NCI-H2227 treated with DMSO at 0.1 percent for 48 hours (cell line): ENCODE results near the gene CAPN6.

Experiments
- DNase-seq: peaks from one replicate; lab custom pipeline; 2025; lab: John Stamatoyannopoulos, UW

The CAPN6 gene

DNA sequence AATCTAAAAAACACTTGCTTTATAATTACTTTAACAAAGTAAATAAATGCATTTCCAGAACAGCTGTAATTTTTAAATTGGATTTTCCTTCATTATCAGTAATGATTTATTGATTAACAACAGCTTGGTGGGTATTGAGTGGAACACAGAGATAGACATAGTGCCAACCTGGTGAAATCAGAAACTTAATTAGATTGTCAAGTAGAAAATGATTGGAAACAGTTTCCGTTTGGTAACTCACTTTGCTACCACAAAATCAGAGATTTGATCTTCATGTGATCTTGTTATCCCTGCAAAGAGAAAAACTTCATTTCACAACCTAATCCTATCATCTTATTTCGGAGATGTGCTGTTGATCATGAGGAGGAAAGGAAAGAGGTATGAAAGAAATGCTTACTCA lies 70.8 kb downstream of the CAPN6 start:
- DNase-seq = no peak
